Fibroblast of skin of abdomen (primary cell): ENCODE measurements around the gene ATP8B4.
"Not testable (repeated sequence)": the region's sequence is repeated elsewhere in the genome, so short reads cannot be mapped to it uniquely, and the experiment has no call there.

ENCODE experiments used
- DNase-seq: peaks from one replicate; pipeline ENCODE4 v3.0.0-alpha.2; 2013

ATP8B4 gene

GRCh38 chr15:50003786-50004334 lies 115.2 kb downstream of the ATP8B4 start:
- peak; percentile 79 for DNase-seq

DNA sequence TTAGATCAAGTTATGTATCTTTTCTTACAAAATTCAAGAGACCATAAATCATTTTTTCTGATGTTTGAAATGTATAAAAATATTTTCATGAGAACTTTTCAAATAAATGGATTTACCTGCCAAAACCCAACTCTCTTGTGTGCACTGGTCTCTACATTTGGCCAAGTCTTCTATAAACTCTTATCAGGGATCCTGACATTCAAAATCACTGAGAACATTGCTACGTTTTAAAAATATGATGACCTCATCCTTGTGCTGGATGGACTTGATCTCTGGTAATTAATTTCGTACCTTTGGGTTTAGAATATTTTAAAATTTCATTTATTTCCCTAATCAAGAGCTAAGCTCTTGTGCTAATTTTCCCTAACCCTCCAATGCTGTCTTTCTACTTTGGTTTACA lies 127.4 kb downstream of the ATP8B4 start:
- no peak for DNase-seq

DNA sequence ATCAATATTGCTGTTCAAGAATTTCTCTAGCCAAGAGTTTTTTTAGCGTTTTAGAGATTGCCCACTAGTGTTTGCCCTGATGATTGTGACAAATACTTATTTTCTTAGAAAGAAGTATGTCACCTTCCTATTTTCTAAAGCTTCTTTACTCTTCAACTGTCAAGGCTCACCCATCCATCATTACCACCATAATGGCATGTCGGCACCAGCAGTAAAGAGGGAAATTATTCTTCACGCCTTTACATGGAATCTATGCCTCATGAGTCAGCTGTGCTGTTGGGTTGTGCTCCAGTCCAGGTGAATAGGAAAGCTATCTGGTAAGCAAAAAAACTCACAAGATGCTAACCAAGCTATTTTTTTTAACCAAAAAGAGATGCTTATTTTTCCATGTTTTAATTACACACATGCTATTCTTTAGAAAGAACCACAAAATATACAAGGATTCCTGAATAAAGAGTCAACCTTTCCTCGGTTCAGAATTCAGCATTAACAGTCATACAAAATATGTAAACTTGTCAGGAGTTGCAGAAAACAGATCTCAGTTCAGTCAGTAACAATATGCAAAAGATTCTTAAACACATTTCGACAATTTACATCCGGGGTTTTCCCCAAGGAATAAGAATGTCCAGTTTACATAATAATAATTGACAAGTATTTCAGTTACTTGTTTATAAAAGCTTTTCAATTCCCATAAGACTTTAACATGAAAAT lies 128.0 kb downstream of the ATP8B4 start:
- DNase-seq = peak; percentile 56

DNA sequence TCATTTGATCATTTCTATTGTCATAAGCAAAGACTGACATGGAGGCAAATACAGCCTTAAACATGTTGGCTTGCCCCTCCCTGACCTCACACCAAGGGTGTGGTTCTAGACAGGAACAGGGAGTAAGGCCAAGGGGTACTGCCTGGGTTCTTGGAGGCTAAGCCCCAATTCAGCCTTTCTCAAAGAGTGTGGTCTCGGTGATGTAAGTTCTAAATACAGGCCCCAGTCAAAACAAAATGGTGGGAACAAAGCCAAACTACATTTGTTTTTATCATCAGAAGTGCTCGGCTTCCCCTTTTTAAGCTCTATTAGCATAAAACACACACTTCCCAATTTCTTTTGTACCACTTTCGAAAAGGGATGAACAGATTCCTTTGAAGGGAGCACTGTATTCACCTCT lies 129.5 kb downstream of the ATP8B4 start:
- DNase-seq = no peak

GRCh38 chr15:49988766-49989165 lies 130.3 kb downstream of the ATP8B4 start:
- no peak for DNase-seq

DNA sequence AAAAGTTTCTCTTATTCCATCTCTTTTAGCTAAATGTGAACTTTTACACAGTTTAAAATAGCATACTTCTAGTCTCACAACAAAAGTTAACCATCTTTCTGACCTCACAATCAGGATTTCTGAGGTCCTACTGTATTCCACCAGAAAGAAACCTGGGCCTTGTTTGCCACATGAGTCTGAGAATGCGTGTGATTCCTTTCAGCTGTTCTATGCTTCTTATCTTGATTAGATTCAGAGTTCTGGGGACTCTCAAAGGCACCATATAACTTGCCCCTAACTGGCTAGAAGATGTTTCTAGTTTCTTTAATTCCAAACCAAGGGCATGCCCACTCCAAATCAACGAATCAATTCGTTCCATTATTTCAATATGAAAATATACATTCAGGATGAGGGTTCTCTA lies 131.1 kb downstream of the ATP8B4 start:
- no peak for DNase-seq

DNA sequence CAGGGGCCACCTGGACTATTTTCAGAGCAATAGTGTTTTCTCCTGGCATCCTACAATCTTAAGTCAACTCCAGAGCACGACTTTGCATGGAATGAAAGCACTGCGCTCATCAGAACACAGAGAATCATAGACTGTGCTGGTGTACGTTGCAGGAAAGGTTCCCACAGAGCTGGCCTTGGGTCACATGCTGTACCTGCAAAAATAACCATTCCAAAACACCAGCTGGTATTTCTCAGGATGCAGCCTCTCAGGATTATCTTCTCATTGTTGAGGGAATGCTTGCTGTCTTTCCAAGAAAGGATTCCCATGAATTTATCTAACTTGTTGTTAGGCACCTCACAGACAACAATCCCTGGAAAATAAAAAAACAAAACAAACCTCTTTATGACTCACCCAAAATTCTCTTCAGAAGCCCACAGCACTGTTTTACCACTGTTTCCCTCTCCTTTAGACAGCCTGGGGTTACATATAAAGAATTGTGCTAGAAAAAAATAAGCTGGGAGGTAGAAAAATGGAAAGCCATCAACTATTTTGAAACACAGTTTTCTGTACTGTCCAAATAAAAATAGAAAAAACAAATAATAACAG lies 131.7 kb downstream of the ATP8B4 start:
- no peak for DNase-seq

DNA sequence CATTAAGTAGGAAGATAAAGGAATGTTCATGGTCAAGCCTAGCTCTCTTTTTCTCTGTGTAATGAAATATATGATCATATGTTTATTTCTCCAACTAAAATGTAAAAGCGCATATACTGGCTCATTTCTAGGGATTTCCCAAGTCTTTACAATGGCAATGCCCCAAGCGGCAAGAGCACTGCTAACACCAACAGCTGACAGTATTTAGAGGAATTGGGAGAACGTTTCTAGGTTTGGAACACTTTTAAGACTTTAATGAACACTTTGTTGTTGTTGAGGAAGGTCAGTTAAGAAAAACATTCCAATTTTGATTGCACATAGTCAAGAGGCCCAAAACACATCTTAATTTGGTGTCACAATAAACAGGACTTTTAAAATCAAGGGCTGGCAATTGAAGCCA lies 132.7 kb downstream of the ATP8B4 start:
- DNase-seq = no peak

GRCh38 chr15:49985463-49985862 lies 133.6 kb downstream of the ATP8B4 start:
- no peak for DNase-seq

DNA sequence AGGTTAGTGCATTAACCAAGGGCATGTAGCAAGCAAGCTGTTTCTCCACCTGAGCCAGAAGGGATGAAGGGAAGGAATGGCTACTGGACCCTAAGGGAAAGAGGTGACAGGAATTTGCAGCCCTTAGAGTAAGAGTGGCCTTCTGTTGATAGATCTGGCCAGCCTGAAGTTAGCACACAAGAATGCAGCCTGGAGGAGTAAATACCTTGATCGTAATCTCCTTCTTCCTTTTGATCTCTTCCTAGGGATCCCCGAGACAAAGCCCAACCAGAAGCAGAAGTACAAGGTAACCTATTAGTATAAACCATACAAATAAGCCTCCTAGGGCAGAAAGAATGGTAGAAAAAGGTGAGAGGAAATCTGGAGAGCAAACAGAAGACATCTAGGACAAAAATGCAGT lies 134.6 kb downstream of the ATP8B4 start:
- no peak for DNase-seq

GRCh38 chr15:49982584-49982983 lies 136.4 kb downstream of the ATP8B4 start:
- peak; percentile 10 for DNase-seq

GRCh38 chr15:49979705-49980382 lies 139.2 kb downstream of the ATP8B4 start:
- DNase-seq = peak; percentile 10

DNA sequence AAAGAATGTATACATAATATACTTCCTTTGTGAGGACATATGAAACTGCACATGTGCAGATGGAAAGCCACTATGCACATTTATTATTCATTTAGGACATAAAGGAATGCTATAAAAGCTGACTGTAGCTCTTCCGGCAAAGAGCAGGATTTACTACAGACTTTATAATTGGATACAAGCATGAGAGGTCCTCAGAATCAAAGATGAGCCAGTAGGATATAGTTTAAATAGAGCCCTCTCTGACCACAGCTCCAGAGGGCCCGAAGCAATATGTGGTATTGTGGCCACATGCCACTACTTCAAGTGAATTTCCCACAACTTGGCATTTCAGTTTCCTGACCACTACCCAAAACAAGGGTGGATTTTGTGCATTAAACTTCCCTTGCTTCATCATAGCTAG lies 140.9 kb downstream of the ATP8B4 start:
- DNase-seq = peak; percentile 14

DNA sequence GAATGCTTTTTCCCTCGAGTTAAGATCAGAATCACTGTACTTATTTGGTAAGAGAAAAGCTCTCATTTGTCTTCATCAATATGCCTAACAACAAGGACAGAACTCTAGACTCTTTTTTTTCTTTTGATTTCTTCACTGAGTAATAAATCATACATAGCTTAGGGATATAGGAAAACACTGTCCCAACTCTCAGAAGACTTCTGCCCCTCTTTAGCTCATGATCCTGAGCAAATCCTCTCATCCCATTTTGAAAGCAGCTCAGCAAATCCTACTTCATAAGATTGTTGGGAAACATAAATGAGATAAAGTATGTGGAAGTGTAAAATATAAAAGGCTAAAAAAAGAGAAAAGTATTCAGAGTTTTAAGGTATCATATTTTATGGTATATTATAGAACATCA lies 141.7 kb downstream of the ATP8B4 start:
- no peak for DNase-seq

- no peak for DNase-seq
These were observed 154.5 kb downstream of the ATP8B4 start for GRCh38 chr15:49964551-49964950.

- no peak for DNase-seq
These were observed 155.0 kb downstream of the ATP8B4 start for GRCh38 chr15:49964061-49964460.

GRCh38 chr15:49963033-49963772 lies 155.8 kb downstream of the ATP8B4 start:
- DNase-seq = not testable (repeated sequence)

DNA sequence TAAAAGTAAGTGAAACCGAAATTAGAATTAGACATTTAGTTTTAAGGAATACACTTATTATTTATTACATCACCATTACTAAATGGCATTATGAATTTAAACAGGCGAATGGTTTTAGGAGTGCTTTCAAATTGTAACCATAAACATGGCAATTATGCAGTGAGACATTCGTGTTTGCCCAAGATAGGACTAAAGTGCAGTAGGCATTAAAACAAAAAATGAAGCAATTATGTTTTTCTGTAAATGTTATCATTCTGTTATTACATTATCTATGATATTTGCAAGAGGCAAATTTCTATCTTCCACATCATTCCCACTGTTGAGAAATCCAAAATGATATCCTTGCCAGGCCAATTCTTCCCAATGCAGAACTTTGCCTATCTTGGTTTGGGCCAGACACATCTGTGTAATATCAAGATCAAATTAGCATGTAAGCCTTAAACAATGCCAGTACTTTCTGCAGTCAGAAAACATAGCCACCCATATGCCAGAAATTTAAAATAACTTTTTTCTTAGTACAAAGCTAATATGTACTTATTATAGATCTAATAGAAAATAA lies 156.9 kb downstream of the ATP8B4 start:
- no peak for DNase-seq

GRCh38 chr15:49953421-49953820 lies 165.6 kb downstream of the ATP8B4 start:
- DNase-seq = no peak

DNA sequence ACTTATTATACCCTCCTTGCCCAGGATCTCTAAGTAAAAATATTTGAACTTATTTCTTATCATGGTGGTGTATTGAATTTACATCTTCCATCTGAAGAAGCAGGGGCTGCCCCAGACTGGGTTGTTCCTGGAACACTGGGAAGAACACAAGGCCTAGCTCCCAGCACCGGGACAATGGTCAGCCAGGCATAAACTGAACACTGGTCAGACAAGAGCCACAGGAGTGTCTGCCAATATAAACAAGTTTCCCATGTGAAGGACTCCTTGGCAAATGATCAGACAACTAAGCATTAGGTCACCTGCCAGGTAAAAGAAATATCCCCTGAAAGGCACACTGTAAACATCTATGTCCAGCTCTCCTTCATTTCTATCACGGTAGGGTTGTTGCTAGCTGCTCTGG lies 172.4 kb downstream of the ATP8B4 start:
- no peak for DNase-seq

DNA sequence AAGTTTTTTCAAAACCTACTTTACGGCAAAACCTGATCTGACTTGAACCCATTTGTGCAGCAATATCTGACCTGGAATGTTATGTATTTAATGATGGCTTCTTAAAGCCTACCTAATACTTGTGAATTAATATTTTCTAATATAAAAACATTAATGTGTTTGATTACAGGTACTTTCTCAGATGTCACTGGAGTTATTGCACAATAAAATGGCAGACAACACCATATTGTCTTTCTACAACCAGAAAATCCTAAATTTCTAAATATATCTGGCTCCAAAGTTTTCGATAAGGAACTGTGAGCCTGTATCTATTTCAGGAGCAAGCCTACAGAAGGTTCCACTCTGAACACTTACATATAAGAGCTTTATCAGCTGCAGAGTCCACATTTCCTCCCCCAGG lies 184.5 kb downstream of the ATP8B4 start:
- DNase-seq = no peak

- DNase-seq = peak; percentile 83
These were observed 191.7 kb downstream of the ATP8B4 start for GRCh38 chr15:49927189-49927861.
